NK-92 (cell line): Measurements from ENCODE around the gene ECI1.

Source experiments
- DNase-seq: peaks from one replicate; lab custom pipeline; 2025; ENCODE audit not compliant: unreplicated experiment; lab: John Stamatoyannopoulos, UW

ECI1 gene

GRCh38 chr16:2197765-2198164 lies 53.6 kb downstream of the ECI1 start:
- DNase-seq = no peak

- DNase-seq = no peak
These were observed 54.3 kb downstream of the ECI1 start for GRCh38 chr16:2196981-2197511.

GRCh38 chr16:2196162-2196980 lies 55.0 kb downstream of the ECI1 start, which contains the start of gene CASKIN1:
CASKIN1 (minus strand) TSS chr16:2196605; CDS start chr16:2196432, 173 bp downstream.
- no peak for DNase-seq

GRCh38 chr16:2195322-2196161 lies 55.8 kb downstream of the ECI1 start:
- no peak for DNase-seq

- no peak for DNase-seq
These were observed 56.5 kb downstream of the ECI1 start for GRCh38 chr16:2194852-2195321.

- no peak for DNase-seq
These were observed 57.1 kb downstream of the ECI1 start for GRCh38 chr16:2194166-2194834.

- no peak for DNase-seq
These were observed 60.0 kb downstream of the ECI1 start for GRCh38 chr16:2191446-2191706.

GRCh38 chr16:2190659-2191445 lies 60.5 kb downstream of the ECI1 start:
- no peak for DNase-seq

GRCh38 chr16:2190002-2190658 lies 61.3 kb downstream of the ECI1 start:
- DNase-seq = no peak
